Transverse colon (tissue), 4 donors: ENCODE measurements around the gene AKR7A2. TPM values are rescaled to one million over a fixed set of nuclear protein-coding genes. Genes with fewer than 3 reads are reported as not detected.
A peak's percentile ranks its signal among the peaks of the same experiment; 100 is the strongest.

Experiments used
- DNase-seq: peaks from one replicate; pipeline ENCODE4 v3.0.0-alpha.2; 2019
- H3K27ac ChIP-seq, 4 donors: fragments of 200-600 bp; sonication (generic); 2 replicates each; pipeline ENCODE4 v1.5.1; 2016 to 2018; ENCODE audit warnings: inconsistent platforms in 4 of 4
- H3K27me3 ChIP-seq: fragments of 200-600 bp; sonication (generic); 2 replicates; pipeline ENCODE4 v1.5.1; 2017; ENCODE audit warnings: inconsistent platforms
- H3K36me3 ChIP-seq, 4 donors: fragments of 200-600 bp; sonication (generic); 2 replicates each; pipeline ENCODE4 v1.5.1; 2017 to 2019; ENCODE audit warnings: inconsistent platforms in 4 of 4
- H3K4me1 ChIP-seq, 4 donors: fragments of 200-600 bp; sonication (generic); 2 replicates each; pipeline ENCODE4 v1.5.1; 2017 to 2020; ENCODE audit warnings: inconsistent platforms in 4 of 4
- H3K4me3 ChIP-seq, 4 donors: fragments of 200-600 bp; sonication (generic); 1 replicate in 1 of 4; 2 replicates in 3 of 4; pipeline versions ENCODE4 v1.5.1 to v1.6.1; 2017 to 2019; ENCODE audit warnings: inconsistent platforms in 4 of 4
- H3K9me3 ChIP-seq, 2 donors: fragments of 200-600 bp; sonication (generic); 2 replicates each; pipeline ENCODE4 v1.5.1; 2017 to 2019; ENCODE audit warnings: inconsistent platforms in 2 of 2
- EP300 ChIP-seq: sonication (generic); formaldehyde crosslinking; IDR thresholded peaks from one replicate; pipeline ENCODE4 v1.6.1; 2017; ENCODE audit warnings: antibody characterized with exemption, low read depth
- POLR2A ChIP-seq: fragments of 450-650 bp; IDR thresholded peaks from one replicate; pipeline ENCODE4 v1.6.1; 2016; ENCODE audit warnings: antibody characterized with exemption, mild to moderate bottlenecking, moderate library complexity
- POLR2AphosphoS5 ChIP-seq, 3 donors: sonication (generic); formaldehyde crosslinking; IDR thresholded peaks; one replicate each; pipeline ENCODE4 v1.6.1; 2016; ENCODE audit warnings: antibody characterized with exemption in 3 of 3
- WGBS, 2 donors: methylation state at CpG; one replicate each; pipeline ENCODE4 v1.1.5; 2018; ENCODE audit warnings: low coverage in 1 of 2; 5-methylcytosine and 5-hydroxymethylcytosine counted together
- in situ Hi-C, 4 donors: fragments of 200-750 bp; cut with MboI; loops; one replicate each; pipeline versions ENCODE4 v1.15.0 to v1.15.1; 2017; ENCODE audit warnings: low sequenced_read_pairs in 3 of 4, low pct_ligation_motif_present in 1 of 4, low pct_unique_long_range_greater_than_20kb in 1 of 4
- intact Hi-C: fragments of 100-400 bp; cut with DNase I; formaldehyde crosslinking; loops from one replicate; pipeline ENCODE4 v1.15.1; 2023; ENCODE audit warnings: low total_unique reads
- total RNA-seq, 4 donors: library from RNA; depleted of rRNA; stranded (reverse); fragments of >200 nt; gene quantifications; one replicate each; pipeline ENCODE4 v1.1.0, GENCODE V29; 2016
- TF ChIP-seq, protein P1 (sequence below), 5 experiments: fragments of 200-600 bp in 3 of 5; fragments of 450-650 bp in 2 of 5; sonication (generic) in 3 of 5; IDR thresholded peaks; 1 replicate in 2 of 5; 2 replicates in 3 of 5; pipeline ENCODE4 v1.5.1; 2016 to 2017; ENCODE audit warnings: antibody characterized with exemption in 5 of 5, inconsistent platforms in 3 of 5, mild to moderate bottlenecking in 2 of 5, moderate library complexity in 1 of 5

The AKR7A2 gene
- total RNA-seq, 4 donors from 2014 or later = 64.7 to 169 (median 112) TPM

DNA sequence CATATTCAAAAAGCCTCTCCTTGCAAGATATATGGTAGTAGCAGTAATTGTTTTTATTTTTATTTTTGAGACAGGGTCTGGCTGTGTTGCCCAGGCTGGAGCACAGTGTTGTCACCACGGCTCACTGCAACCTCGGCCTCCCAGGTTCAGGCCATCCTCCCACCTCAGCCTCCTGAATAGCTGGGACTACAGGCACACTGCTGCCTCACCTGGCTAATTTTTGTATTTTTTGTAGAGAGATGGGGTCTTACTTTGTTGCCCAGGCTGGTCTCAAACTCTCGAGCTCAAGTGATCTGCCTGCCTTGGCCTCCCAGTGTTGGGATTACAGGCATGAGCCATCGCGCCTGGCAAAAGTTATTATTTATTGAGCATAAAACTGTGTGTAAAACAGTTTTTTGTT lies 38.6 kb upstream of the AKR7A2 start:
- WGBS, 2 donors = 92 to 95% methylated on average over 3 to 5 of the region's 5 CpGs
- no peaks in the 10 kb centered on the region for H3K9me3 ChIP-seq
- intact Hi-C loops (no loop called here), in situ Hi-C loops (loop anchor here in 1 of 4 donors (10.0 kb wide), 1 partner anchor 304 kb away; no protein-coding TSS in a partner anchor)
- H3K27me3 ChIP-seq = no peaks in the 10 kb centered on the region
- peaks cover 0 to 16% (median 9%) of the 10 kb centered on the region in 4 donors for H3K4me1 ChIP-seq
- H3K27ac ChIP-seq = peak overlapping the region in 1 of 4 donors; percentile 76
- peaks cover 0 to 19% (median 4%) of the 10 kb centered on the region in 4 donors for H3K36me3 ChIP-seq
- H3K4me3 ChIP-seq = no peak overlapping the region
- no peak for DNase-seq
- TF ChIP-seq, protein P1, sequence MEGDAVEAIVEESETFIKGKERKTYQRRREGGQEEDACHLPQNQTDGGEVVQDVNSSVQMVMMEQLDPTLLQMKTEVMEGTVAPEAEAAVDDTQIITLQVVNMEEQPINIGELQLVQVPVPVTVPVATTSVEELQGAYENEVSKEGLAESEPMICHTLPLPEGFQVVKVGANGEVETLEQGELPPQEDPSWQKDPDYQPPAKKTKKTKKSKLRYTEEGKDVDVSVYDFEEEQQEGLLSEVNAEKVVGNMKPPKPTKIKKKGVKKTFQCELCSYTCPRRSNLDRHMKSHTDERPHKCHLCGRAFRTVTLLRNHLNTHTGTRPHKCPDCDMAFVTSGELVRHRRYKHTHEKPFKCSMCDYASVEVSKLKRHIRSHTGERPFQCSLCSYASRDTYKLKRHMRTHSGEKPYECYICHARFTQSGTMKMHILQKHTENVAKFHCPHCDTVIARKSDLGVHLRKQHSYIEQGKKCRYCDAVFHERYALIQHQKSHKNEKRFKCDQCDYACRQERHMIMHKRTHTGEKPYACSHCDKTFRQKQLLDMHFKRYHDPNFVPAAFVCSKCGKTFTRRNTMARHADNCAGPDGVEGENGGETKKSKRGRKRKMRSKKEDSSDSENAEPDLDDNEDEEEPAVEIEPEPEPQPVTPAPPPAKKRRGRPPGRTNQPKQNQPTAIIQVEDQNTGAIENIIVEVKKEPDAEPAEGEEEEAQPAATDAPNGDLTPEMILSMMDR (IDR thresholded peaks at IDR 0.05) = no peak
- TF ChIP-seq POLR2AphosphoS5 (IDR thresholded peaks at IDR 0.05) (no peak), POLR2A (no peak), EP300 (no peak)

DNA sequence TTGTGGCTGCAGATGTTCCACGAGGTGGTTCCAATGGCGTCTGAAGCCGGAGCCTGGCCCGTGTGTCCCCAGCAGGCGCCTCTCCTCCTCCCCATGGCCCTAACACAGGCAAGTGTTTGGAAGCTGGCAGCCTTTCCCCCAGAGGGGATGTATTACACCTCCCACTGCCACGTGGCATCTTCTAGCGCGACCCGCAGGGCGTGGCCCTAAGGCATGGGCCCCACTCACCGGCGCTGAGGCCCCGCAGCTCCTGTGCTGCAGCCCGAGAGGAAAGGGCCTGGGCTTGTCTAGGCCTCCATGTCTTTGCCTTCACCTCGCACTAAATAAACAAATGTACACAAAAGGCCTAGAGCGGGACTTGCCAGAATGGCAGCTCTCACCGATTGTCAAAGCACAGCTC lies 38.1 kb upstream of the AKR7A2 start:
- Histone ChIP-seq H3K4me3 (no peak overlapping the region), H3K27ac (peak overlapping the region in 1 of 4 donors; percentile 23), H3K36me3 (peaks cover 0 to 20% (median 3%) of the 10 kb centered on the region in 4 donors), H3K27me3 (no peaks in the 10 kb centered on the region), H3K4me1 (peaks cover 0 to 16% (median 9%) of the 10 kb centered on the region in 4 donors), H3K9me3 (no peaks in the 10 kb centered on the region)
- DNase-seq = no peak
- intact Hi-C loops (no loop called here), in situ Hi-C loops (loop anchor here in 3 of 4 donors (10.0 kb wide), 1 partner anchor 305 kb away; no protein-coding TSS in a partner anchor)
- 91% methylated on average over 16 of the region's 17 CpGs; no CpG with 5 or more reads in 1 of the 2 donors for WGBS, 2 donors
- TF ChIP-seq, protein P1 (IDR thresholded peaks at IDR 0.05) = no peak
- TF ChIP-seq POLR2AphosphoS5 (IDR thresholded peaks at IDR 0.05) (no peak), EP300 (no peak)

DNA sequence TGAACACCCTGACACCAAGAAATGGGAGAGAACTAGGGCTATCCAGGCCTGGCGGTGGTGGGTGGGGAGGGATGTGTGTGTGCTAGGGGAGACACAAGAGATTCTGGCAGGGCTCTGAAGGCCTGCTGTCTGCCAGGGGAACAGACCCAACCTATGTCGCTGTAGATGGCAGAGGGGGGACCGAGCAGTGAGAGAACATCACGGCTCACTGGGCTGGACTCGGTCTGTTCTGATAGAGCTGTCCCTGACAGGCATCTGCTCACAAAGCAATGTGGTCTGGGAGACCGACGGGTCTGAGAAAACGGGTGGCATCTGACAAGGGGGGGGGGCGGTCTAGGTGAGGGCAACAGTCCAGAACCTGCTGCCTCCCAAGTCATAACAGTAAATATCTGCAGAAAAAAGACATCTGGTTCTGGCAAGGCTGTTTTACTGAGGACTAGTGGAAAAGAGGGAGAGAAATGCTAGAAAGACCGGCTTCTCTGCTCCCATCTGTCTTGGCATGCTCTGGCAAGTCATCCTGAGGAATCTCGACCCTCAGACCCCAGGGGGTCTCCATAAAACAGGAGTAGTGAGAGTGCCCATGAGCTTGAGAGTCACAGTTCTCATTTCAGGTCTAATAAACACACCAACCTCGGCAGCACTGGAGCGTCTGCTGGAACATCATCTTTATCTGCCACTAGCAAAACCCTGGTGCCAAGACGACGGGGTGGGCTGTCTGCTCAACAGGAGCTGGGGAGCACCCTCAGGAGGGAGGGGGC lies 36.7 kb upstream of the AKR7A2 start:
- H3K27me3 ChIP-seq = no peaks in the 10 kb centered on the region
- TF ChIP-seq, protein P1 (IDR thresholded peaks at IDR 0.05) = no peak
- TF ChIP-seq EP300 (no peak), POLR2AphosphoS5 (IDR thresholded peaks at IDR 0.05) (no peak), POLR2A (no peak)
- H3K9me3 ChIP-seq = no peaks in the 10 kb centered on the region
- 78 to 83% methylated on average over 6 to 15 of the region's 15 CpGs for WGBS, 2 donors
- H3K36me3 ChIP-seq = peaks cover 0 to 26% (median 7%) of the 10 kb centered on the region in 4 donors
- H3K4me3 ChIP-seq = no peak overlapping the region
- H3K27ac ChIP-seq = peak overlapping the region in 1 of 4 donors; percentile 34
- intact Hi-C loops = no loop called here
- in situ Hi-C loops = loop anchor here in 2 of 4 donors (10.0 kb wide), 1 partner anchor 306 kb away; no protein-coding TSS in a partner anchor
- no peak for DNase-seq
- peaks cover 0 to 16% (median 6%) of the 10 kb centered on the region in 4 donors for H3K4me1 ChIP-seq

DNA sequence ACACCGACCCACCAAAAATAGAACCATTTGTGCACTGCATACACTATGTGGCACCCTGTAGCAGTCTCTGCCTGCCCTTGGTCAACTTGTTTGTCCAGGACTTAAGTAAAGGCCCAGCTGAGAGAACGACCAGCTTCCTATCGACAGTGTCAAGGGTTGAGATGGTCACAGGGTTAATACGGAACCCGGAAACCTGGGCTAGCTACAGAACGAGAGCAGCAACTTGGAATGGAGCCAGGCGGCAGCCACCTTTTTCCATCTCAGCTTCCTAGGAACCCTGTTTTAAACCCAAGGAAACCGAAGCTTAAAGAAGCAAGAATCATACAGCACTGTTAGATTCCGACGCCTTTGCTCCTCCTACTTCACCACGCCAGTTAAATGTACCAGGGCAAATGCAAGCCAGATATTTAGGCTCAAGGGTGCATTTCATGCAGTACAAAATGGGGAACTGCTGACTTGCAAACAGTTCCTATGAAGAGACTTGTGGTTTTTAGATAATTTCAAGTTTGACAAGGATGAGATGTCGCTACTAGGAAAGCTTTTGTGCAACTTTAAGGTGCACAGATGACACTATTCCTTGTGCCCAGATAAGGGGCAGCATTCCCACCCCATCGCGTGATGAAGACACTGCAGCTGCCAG lies 35.7 kb upstream of the AKR7A2 start:
- intact Hi-C loops (no loop called here), in situ Hi-C loops (loop anchor here in 2 of 4 donors (10.0 kb wide), 1 partner anchor 307 kb away; no protein-coding TSS in a partner anchor)
- H3K27me3 ChIP-seq = no peaks in the 10 kb centered on the region
- H3K4me1 ChIP-seq = peaks cover 0 to 16% (median 1%) of the 10 kb centered on the region in 4 donors
- no peaks in the 10 kb centered on the region for H3K9me3 ChIP-seq
- WGBS, 2 donors = 72% methylated on average over 14 of the region's 14 CpGs; no CpG with 5 or more reads in 1 of the 2 donors
- TF ChIP-seq EP300 = no peak
- TF ChIP-seq, protein P1 (IDR thresholded peaks at IDR 0.05) = no peak
- no peak for TF ChIP-seq POLR2A
- TF ChIP-seq POLR2AphosphoS5 (IDR thresholded peaks at IDR 0.05) = no peak
- H3K27ac ChIP-seq = peak overlapping the region in 1 of 4 donors; percentile 34
- no peak for DNase-seq
- H3K36me3 ChIP-seq = peaks cover 0 to 34% (median 7%) of the 10 kb centered on the region in 4 donors
- no peak overlapping the region for H3K4me3 ChIP-seq
